Neural cell (in vitro differentiated cells): ENCODE data around the gene ARRDC2.

Experiments used
- CTCF ChIP-seq: fragments of 450-650 bp; IDR thresholded peaks from 2 replicates; pipeline ENCODE4 v1.5.1; 2014; ENCODE audit warnings: antibody characterized with exemption, mild to moderate bottlenecking, moderate library complexity; ENCODE audit not compliant: poor library complexity, severe bottlenecking
- EZH2 ChIP-seq: fragments of 200-600, 300-800 bp; shearing (Covaris generic), sonication (generic); IDR thresholded peaks from 2 replicates; pipeline ENCODE4 v1.6.1; 2014; ENCODE audit warnings: antibody characterized with exemption, low read length, borderline replicate concordance, mild to moderate bottlenecking; ENCODE audit not compliant: insufficient read depth, poor library complexity, severe bottlenecking

DNA sequence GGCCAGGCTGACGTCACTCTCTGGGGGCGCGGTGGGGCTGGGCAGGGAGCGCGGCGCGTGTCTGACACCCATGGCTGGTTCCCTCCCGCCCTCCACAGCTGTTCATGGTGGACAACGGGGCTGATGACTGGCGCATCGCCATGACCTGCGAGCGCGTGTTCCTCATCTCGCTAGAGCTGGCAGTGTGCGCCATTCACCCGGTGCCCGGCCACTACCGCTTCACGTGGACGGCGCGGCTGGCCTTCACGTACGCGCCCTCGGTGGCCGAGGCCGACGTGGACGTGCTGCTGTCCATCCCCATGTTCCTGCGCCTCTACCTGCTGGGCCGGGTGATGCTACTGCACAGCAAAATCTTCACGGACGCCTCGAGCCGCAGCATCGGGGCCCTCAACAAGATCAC, 26.4 kb upstream of the ARRDC2 start:
- no peak for TF ChIP-seq CTCF
- no peak for TF ChIP-seq EZH2
